OCI-LY7 (cell line): Measurements from ENCODE around the gene USH1C. TPM values are rescaled to one million over a fixed set of nuclear protein-coding genes. Genes with fewer than 3 reads are reported as not detected.

Source experiments
- BruUV-seq: library from RNA; stranded (reverse); fragments of 400-500 nt; replicated peaks from 2 replicates; lab custom pipeline; 2021; lab: Mats Ljungman, UMichigan
- CTCF ChIA-PET: fragments of 300-600 bp; sonication (Branson Sonifier 250); formaldehyde crosslinking; loops from one replicate; lab custom pipeline; 2022; ENCODE audit warnings: antibody characterized with exemption; ENCODE audit not compliant: unreplicated experiment; lab: Charles Lee
- POLR2A ChIA-PET: fragments of 300-600 bp; sonication (Branson Sonifier 250); formaldehyde crosslinking; loops from one replicate; lab custom pipeline; 2022; ENCODE audit warnings: antibody characterized with exemption; lab: Charles Lee
- DNase-seq: peaks from one replicate; pipeline ENCODE4 v3.0.0-alpha.2; 2015; ENCODE audit warnings: low spot score
- H2AFZ ChIP-seq: fragments of 200-600 bp; sonication (generic), shearing (Covaris generic); 2 replicates; pipeline ENCODE4 v1.6.1; 2014; ENCODE audit warnings: mild to moderate bottlenecking, antibody characterized with exemption, low read length, moderate library complexity
- H3K27ac ChIP-seq: fragments of 200-600 bp; sonication (generic); 2 replicates; pipeline ENCODE4 v1.5.1; 2014; ENCODE audit warnings: mixed run types, low read depth, mild to moderate bottlenecking, moderate library complexity, low read length, inconsistent platforms; ENCODE audit not compliant: poor library complexity, severe bottlenecking
- H3K36me3 ChIP-seq: fragments of 200-600 bp; sonication (generic); 2 replicates; pipeline ENCODE4 v1.6.1; 2014; ENCODE audit warnings: mild to moderate bottlenecking, antibody characterized with exemption, low read length, moderate library complexity, mixed read lengths; ENCODE audit not compliant: insufficient read depth
- H3K4me1 ChIP-seq: fragments of 200-600 bp; sonication (generic); 2 replicates; pipeline ENCODE4 v1.5.1; 2014; ENCODE audit warnings: mild to moderate bottlenecking, low read length; ENCODE audit not compliant: insufficient read depth, poor library complexity, severe bottlenecking
- H3K4me2 ChIP-seq: fragments of 200-600 bp; sonication (generic); 2 replicates; pipeline ENCODE4 v1.6.1; 2014; ENCODE audit warnings: mild to moderate bottlenecking, low read length
- H3K4me3 ChIP-seq: fragments of 200-600 bp; sonication (generic); 2 replicates; pipeline ENCODE4 v1.5.1; 2014; ENCODE audit warnings: mild to moderate bottlenecking, low read depth, low read length; ENCODE audit not compliant: poor library complexity, severe bottlenecking
- H3K79me2 ChIP-seq: fragments of 200-600 bp; sonication (generic); 2 replicates; pipeline ENCODE4 v1.6.1; 2016; ENCODE audit warnings: low read depth, mild to moderate bottlenecking, low read length, moderate library complexity, mixed read lengths; ENCODE audit not compliant: insufficient read depth
- H3K9me2 ChIP-seq: fragments of 200-600 bp; sonication (generic); 2 replicates; pipeline ENCODE4 v1.6.1; 2016; ENCODE audit warnings: mild to moderate bottlenecking, low read length, mixed read lengths; ENCODE audit not compliant: insufficient read depth
- H3K9me3 ChIP-seq: fragments of 200-600 bp; sonication (generic); 2 replicates; pipeline ENCODE4 v1.6.1; 2014; ENCODE audit warnings: mild to moderate bottlenecking, mixed run types, low read length, mixed read lengths
- H4K20me1 ChIP-seq: fragments of 200-600 bp; sonication (generic); 2 replicates; pipeline ENCODE4 v1.6.1; 2014; ENCODE audit warnings: mild to moderate bottlenecking, antibody characterized with exemption, low read length, moderate library complexity, mixed read lengths; ENCODE audit not compliant: insufficient read depth
- CTCF ChIP-seq: fragments of 200-600 bp; sonication (generic); conservative IDR thresholded peaks from 2 replicates; pipeline ENCODE4 v1.5.1; 2014; ENCODE audit warnings: mild to moderate bottlenecking, antibody characterized with exemption, low read length, moderate library complexity, mixed read lengths
- EZH2phosphoT487 ChIP-seq: fragments of 200-600 bp; sonication (generic); IDR thresholded peaks from 2 replicates; pipeline ENCODE4 v1.6.1; 2018; ENCODE audit warnings: low read depth, borderline replicate concordance, mild to moderate bottlenecking, mixed run types, antibody characterized with exemption, low read length, moderate library complexity, mixed read lengths
- intact Hi-C: fragments of 100-400 bp; cut with micrococcal nuclease; formaldehyde crosslinking; loops from one replicate; pipeline ENCODE4 v1.10.0; 2022; ENCODE audit not compliant: unreplicated experiment
- total RNA-seq, 2 experiments: library from RNA; depleted of rRNA in 1 of 2; stranded (reverse); fragments of >200 nt in 1 of 2; shearing (Covaris generic) in 1 of 2; gene quantifications; 2 replicates each; pipeline ENCODE4 v1.2.3, GENCODE V29; 2014 to 2022

The USH1C gene
- total RNA-seq, 2 experiments from 2014 or later = not detected

GRCh38 chr11:17486646-17487045, 57.6 kb downstream of the USH1C start:
- intact Hi-C loops = no loop called here
- Histone ChIP-seq H3K4me2 (no peak overlapping the region), H2AFZ (no peak overlapping the region), H3K79me2 (no peaks in the 10 kb centered on the region), H3K27ac (no peak overlapping the region), H3K9me2 (no peaks in the 10 kb centered on the region), H3K4me3 (no peak overlapping the region), H3K36me3 (no peaks in the 10 kb centered on the region), H3K4me1 (no peaks in the 10 kb centered on the region), H3K9me3 (no peaks in the 10 kb centered on the region), H4K20me1 (no peaks in the 10 kb centered on the region)
- POLR2A ChIA-PET = no interaction called here
- no TSS peak for BruUV-seq
- CTCF ChIA-PET = interaction anchor here (0.6 kb wide), 1 partner anchor 121 kb away, joined by 3 read pairs; no protein-coding TSS in a partner anchor
- TF ChIP-seq EZH2phosphoT487 = no peak
- no peak for TF ChIP-seq CTCF
- DNase-seq = no peak

- Histone ChIP-seq H3K27ac (no peak overlapping the region), H3K4me2 (no peak overlapping the region), H2AFZ (no peak overlapping the region), H4K20me1 (no peaks in the 10 kb centered on the region), H3K9me3 (no peaks in the 10 kb centered on the region), H3K4me1 (no peaks in the 10 kb centered on the region), H3K36me3 (no peaks in the 10 kb centered on the region), H3K79me2 (no peaks in the 10 kb centered on the region), H3K4me3 (no peak overlapping the region), H3K9me2 (no peaks in the 10 kb centered on the region)
- ChIA-PET CTCF (no interaction called here), POLR2A (no interaction called here)
- intact Hi-C loops = no loop called here
- TF ChIP-seq CTCF (no peak), EZH2phosphoT487 (no peak)
- no TSS peak for BruUV-seq
- no peak for DNase-seq
Measured at GRCh38 chr11:17483505-17483904, 60.7 kb downstream of the USH1C start.

GRCh38 chr11:17481905-17482304, 62.3 kb downstream of the USH1C start:
- Histone ChIP-seq H3K36me3 (no peaks in the 10 kb centered on the region), H3K9me2 (no peaks in the 10 kb centered on the region), H3K4me1 (no peaks in the 10 kb centered on the region), H3K9me3 (no peaks in the 10 kb centered on the region), H3K79me2 (no peaks in the 10 kb centered on the region), H3K4me3 (no peak overlapping the region), H3K27ac (no peak overlapping the region), H2AFZ (no peak overlapping the region), H3K4me2 (no peak overlapping the region), H4K20me1 (no peaks in the 10 kb centered on the region)
- no peak for DNase-seq
- no TSS peak for BruUV-seq
- intact Hi-C loops = no loop called here
- CTCF ChIA-PET = no interaction called here
- TF ChIP-seq CTCF (no peak), EZH2phosphoT487 (no peak)
- POLR2A ChIA-PET = no interaction called here
